Measurements from ENCODE around the gene MLLT3. TPM values are rescaled to one million over a fixed set of nuclear protein-coding genes. Genes with fewer than 3 reads are reported as not detected.

MLLT3 gene
- polyA plus RNA-seq, 1 experiment: 32.5 TPM

DNA sequence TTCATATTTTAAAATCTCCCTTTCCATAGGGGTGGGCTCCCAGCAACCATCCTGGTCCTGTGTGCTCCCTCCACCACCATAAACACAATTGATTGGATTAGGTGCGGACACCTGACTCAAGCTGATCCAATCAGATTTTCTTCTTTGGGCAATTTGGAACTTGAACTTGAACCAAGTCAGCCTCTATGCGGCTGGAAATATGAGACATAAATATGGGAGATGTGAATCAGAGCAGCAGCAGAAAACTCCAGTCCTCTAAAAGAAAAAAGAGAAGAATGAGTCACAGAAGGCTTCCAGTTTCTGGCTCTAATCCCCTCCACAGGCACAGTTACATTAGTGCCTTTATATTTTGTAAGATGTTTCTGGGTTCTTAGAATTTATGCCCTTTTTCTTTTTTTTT is 306.6 kb downstream of the MLLT3 start:
- CTCF ChIA-PET: no interaction called here

DNA sequence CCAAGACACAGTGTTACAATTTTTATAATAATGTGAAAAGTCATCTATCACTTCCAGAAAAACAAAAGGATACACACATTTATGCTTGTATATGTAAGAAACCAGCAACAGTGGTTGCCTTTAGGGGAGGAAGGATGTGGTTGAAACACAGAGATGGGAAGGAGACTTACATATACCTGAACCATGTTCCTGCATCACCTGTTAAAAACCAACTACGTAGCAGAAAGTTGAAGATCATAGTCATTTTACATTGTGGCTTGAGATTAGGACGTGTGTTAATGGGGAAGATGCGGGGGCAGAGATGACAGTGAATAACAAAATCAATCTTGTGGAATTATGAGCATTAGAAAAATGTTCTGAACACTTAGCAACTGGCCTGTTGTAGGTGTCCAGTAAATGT is 307.3 kb downstream of the MLLT3 start:
- no peaks in the 10 kb centered on the region for H3K27me3 ChIP-seq (ENCODE audit: control insufficient read depth, insufficient read depth, low read length)
- no peak for TF ChIP-seq CTCF (IDR thresholded peaks at IDR 0.05; ENCODE audit: low read depth, low read length)
- DNase-seq (ENCODE audit: low read depth, low spot score): no peak
- no peak overlapping the region for H3K27ac ChIP-seq (ENCODE audit: low read depth, low read length)
- POLR2A ChIA-PET: no interaction called here
- CTCF ChIA-PET: no interaction called here
- no peak overlapping the region for H3K4me3 ChIP-seq (ENCODE audit: low read depth, low read length)
- no peaks in the 10 kb centered on the region; the same call in 1 of the 2 replicates for H3K9me3 ChIP-seq (ENCODE audit: control insufficient read depth, insufficient read depth, low read length)

More for the DNA sequence above, 306.6 kb downstream of the MLLT3 start:
- H3K27me3 ChIP-seq (ENCODE audit: control insufficient read depth, insufficient read depth, low read length): no peaks in the 10 kb centered on the region
- POLR2A ChIA-PET: no interaction called here
- DNase-seq (ENCODE audit: low read depth, low spot score): peak; percentile 55
- peak overlapping the region; percentile 48 for H3K27ac ChIP-seq (ENCODE audit: low read depth, low read length)
- no peaks in the 10 kb centered on the region; the same call in 1 of the 2 replicates for H3K9me3 ChIP-seq (ENCODE audit: control insufficient read depth, insufficient read depth, low read length)
- H3K4me3 ChIP-seq (ENCODE audit: low read depth, low read length): no peak overlapping the region
- no peak for TF ChIP-seq CTCF (IDR thresholded peaks at IDR 0.05; ENCODE audit: low read depth, low read length)

DNA sequence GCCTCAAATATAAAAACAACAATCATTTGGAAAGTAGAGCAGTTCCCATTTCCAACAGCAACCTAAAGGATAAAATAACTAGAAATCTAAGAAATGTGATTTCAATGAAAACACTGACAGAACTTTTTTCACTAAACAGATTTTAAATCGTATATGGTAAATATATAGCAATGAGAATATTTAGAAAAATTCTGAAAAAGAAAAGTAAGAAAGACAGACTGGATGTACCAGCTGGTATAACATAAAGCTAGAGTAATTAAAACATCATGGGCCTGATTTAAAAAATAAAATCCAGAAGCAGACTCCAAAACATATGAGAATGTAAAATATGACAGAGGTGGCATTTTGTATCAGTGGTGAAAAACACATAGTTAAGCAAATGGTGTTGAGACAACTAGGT is 308.9 kb downstream of the MLLT3 start:
- Histone ChIP-seq H3K9me3 (ENCODE audit: control insufficient read depth, insufficient read depth, low read length) (no peaks in the 10 kb centered on the region; the same call in 1 of the 2 replicates), H3K27ac (ENCODE audit: low read depth, low read length) (no peak overlapping the region), H3K27me3 (ENCODE audit: control insufficient read depth, insufficient read depth, low read length) (no peaks in the 10 kb centered on the region), H3K4me3 (ENCODE audit: low read depth, low read length) (no peak overlapping the region)
- CTCF ChIA-PET: no interaction called here
- no peak for TF ChIP-seq CTCF (IDR thresholded peaks at IDR 0.05; ENCODE audit: low read depth, low read length)
- POLR2A ChIA-PET: no interaction called here
- DNase-seq (ENCODE audit: low read depth, low spot score): no peak

DNA sequence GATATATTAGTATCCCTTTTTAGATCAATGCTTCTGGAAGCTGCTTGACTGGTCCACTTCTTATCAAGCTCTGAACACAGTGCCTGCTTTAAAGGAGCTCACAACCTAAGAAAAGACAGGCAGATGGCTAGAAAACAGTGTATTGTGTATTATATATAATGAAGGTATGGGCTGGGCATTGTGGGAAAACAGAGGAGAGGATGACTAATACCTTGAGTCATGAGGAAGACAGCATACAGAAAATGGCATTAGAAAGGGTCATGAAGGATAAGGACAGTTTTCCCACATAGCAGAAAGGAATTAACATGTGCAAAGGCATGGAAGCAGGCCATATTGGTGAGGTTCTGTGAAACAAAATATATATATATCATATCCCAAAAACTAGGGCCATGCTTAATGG is 309.6 kb downstream of the MLLT3 start:
- Histone ChIP-seq H3K27ac (ENCODE audit: low read depth, low read length) (no peak overlapping the region), H3K27me3 (ENCODE audit: control insufficient read depth, insufficient read depth, low read length) (no peaks in the 10 kb centered on the region), H3K9me3 (ENCODE audit: control insufficient read depth, insufficient read depth, low read length) (no peaks in the 10 kb centered on the region; the same call in 1 of the 2 replicates), H3K4me3 (ENCODE audit: low read depth, low read length) (no peak overlapping the region)
- CTCF ChIA-PET: no interaction called here
- no peak for TF ChIP-seq CTCF (IDR thresholded peaks at IDR 0.05; ENCODE audit: low read depth, low read length)
- DNase-seq (ENCODE audit: low read depth, low spot score): no peak
- POLR2A ChIA-PET: no interaction called here

GRCh38 chr9:20310024-20310423 is 312.3 kb downstream of the MLLT3 start:
- Histone ChIP-seq H3K27ac (ENCODE audit: low read depth, low read length) (no peak overlapping the region), H3K27me3 (ENCODE audit: control insufficient read depth, insufficient read depth, low read length) (no peaks in the 10 kb centered on the region), H3K4me3 (ENCODE audit: low read depth, low read length) (no peak overlapping the region), H3K9me3 (ENCODE audit: control insufficient read depth, insufficient read depth, low read length) (no peaks in the 10 kb centered on the region)
- ChIA-PET CTCF (interaction anchor here (1.4 kb wide), 1 partner anchor 315 kb away, joined by 5 read pairs; no protein-coding TSS in a partner anchor), POLR2A (no interaction called here)
- no peak for DNase-seq (ENCODE audit: low read depth, low spot score)
- no peak for TF ChIP-seq CTCF (IDR thresholded peaks at IDR 0.05; ENCODE audit: low read depth, low read length)

All from AG04450 (cell line).